ENCODE results near the gene CLASP1. TPM values are rescaled to one million over a fixed set of nuclear protein-coding genes. Genes with fewer than 3 reads are reported as not detected.

CLASP1 gene
- total RNA-seq, 2 experiments from 2014 or later: 33.8 to 72.4 TPM

DNA sequence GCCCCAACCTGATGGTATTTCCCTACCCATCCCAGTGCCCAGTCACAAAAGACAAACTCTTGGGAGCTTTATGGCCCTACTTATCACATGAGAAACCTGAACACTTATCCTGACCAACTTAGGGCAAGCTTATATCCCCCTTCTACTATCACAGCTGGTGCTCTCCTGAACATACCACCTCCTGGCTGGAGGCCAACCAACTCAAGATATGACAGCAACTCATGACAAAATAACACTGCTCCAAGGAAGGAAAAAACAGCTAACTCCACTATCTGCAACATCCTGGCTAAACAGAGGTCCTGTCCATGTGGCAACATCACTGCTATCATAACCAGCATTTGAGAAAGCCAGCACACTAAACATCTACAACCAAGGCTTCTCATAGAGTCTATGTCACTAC, 20.9 kb upstream of the CLASP1 start:
- Histone ChIP-seq H3K4me3 (ENCODE audit: low read depth, low read length, poor library complexity, severe bottlenecking) (no peak overlapping the region), H3K9me2 (ENCODE audit: insufficient read depth, low read length) (no peaks in the 10 kb centered on the region), H3K4me2 (ENCODE audit: low read length) (no peak overlapping the region), H3K4me1 (ENCODE audit: insufficient read depth, low read length, poor library complexity, severe bottlenecking) (no peaks in the 10 kb centered on the region), H3K36me3 (ENCODE audit: insufficient read depth, low read length) (no peaks in the 10 kb centered on the region), H3K27ac (ENCODE audit: low read depth, low read length, poor library complexity, severe bottlenecking) (no peak overlapping the region), H3K9me3 (ENCODE audit: low read length) (peaks cover 7% of the 10 kb centered on the region; the same call in 1 of the 2 replicates), H3K79me2 (ENCODE audit: insufficient read depth, low read depth, low read length) (no peaks in the 10 kb centered on the region), H4K20me1 (ENCODE audit: insufficient read depth, low read length) (no peaks in the 10 kb centered on the region), H2AFZ (ENCODE audit: low read length) (no peak overlapping the region)
- ChIA-PET POLR2A (interaction anchor here (1.1 to 2.4 kb wide), 2 partner anchors 8 to 14 kb away, joined by 4 to 8 read pairs; no protein-coding TSS in a partner anchor), CTCF (ENCODE audit: unreplicated experiment) (no interaction called here)
- TF ChIP-seq CTCF (conservative IDR thresholded peaks at IDR 0.05; ENCODE audit: low read length) (no peak), EZH2phosphoT487 (IDR thresholded peaks at IDR 0.05; ENCODE audit: borderline replicate concordance, low read depth, low read length) (no peak)
- no TSS peak for BruUV-seq (replicated peaks)
- no peak for DNase-seq (ENCODE audit: low spot score)
- intact Hi-C loops (cut with micrococcal nuclease; ENCODE audit: unreplicated experiment): no loop called here

GRCh38 chr2:121667618-121668017, 18.4 kb upstream of the CLASP1 start:
- no TSS peak for BruUV-seq (replicated peaks)
- H3K4me1 ChIP-seq (ENCODE audit: insufficient read depth, low read length, poor library complexity, severe bottlenecking): no peaks in the 10 kb centered on the region
- H2AFZ ChIP-seq (ENCODE audit: low read length): no peak overlapping the region
- no peaks in the 10 kb centered on the region for H3K79me2 ChIP-seq (ENCODE audit: insufficient read depth, low read depth, low read length)
- H3K4me2 ChIP-seq (ENCODE audit: low read length): no peak overlapping the region
- POLR2A ChIA-PET: interaction anchor here (0.5 to 1.1 kb wide), 3 partner anchors 26 to 107 kb away, joined by 3 to 5 read pairs (median 5); no protein-coding TSS in a partner anchor
- no peaks in the 10 kb centered on the region for H4K20me1 ChIP-seq (ENCODE audit: insufficient read depth, low read length)
- H3K27ac ChIP-seq (ENCODE audit: low read depth, low read length, poor library complexity, severe bottlenecking): no peak overlapping the region
- peaks cover 7% of the 10 kb centered on the region; the same call in 1 of the 2 replicates for H3K9me3 ChIP-seq (ENCODE audit: low read length)
- H3K4me3 ChIP-seq (ENCODE audit: low read depth, low read length, poor library complexity, severe bottlenecking): no peak overlapping the region
- no peak for DNase-seq (ENCODE audit: low spot score)
- no peaks in the 10 kb centered on the region for H3K36me3 ChIP-seq (ENCODE audit: insufficient read depth, low read length)
- TF ChIP-seq EZH2phosphoT487 (IDR thresholded peaks at IDR 0.05; ENCODE audit: borderline replicate concordance, low read depth, low read length): no peak
- no peak for TF ChIP-seq CTCF (conservative IDR thresholded peaks at IDR 0.05; ENCODE audit: low read length)
- H3K9me2 ChIP-seq (ENCODE audit: insufficient read depth, low read length): no peaks in the 10 kb centered on the region
- intact Hi-C loops (cut with micrococcal nuclease; ENCODE audit: unreplicated experiment): no loop called here
- CTCF ChIA-PET (ENCODE audit: unreplicated experiment): no interaction called here

- Histone ChIP-seq H3K27ac (ENCODE audit: low read depth, low read length, poor library complexity, severe bottlenecking) (no peak overlapping the region), H3K4me3 (ENCODE audit: low read depth, low read length, poor library complexity, severe bottlenecking) (no peak overlapping the region), H3K4me1 (ENCODE audit: insufficient read depth, low read length, poor library complexity, severe bottlenecking) (no peaks in the 10 kb centered on the region), H4K20me1 (ENCODE audit: insufficient read depth, low read length) (no peaks in the 10 kb centered on the region), H2AFZ (ENCODE audit: low read length) (no peak overlapping the region), H3K9me3 (ENCODE audit: low read length) (no peaks in the 10 kb centered on the region), H3K36me3 (ENCODE audit: insufficient read depth, low read length) (no peaks in the 10 kb centered on the region), H3K9me2 (ENCODE audit: insufficient read depth, low read length) (no peaks in the 10 kb centered on the region), H3K4me2 (ENCODE audit: low read length) (no peak overlapping the region), H3K79me2 (ENCODE audit: insufficient read depth, low read depth, low read length) (no peaks in the 10 kb centered on the region)
- ChIA-PET CTCF (ENCODE audit: unreplicated experiment) (interaction anchor here (0.5 kb wide), 1 partner anchor 966 kb away, joined by 3 read pairs; no protein-coding TSS in a partner anchor), POLR2A (interaction anchor here (0.8 to 1.5 kb wide), 5 partner anchors 13 to 228 kb away, joined by 3 to 5 read pairs (median 4); no protein-coding TSS in a partner anchor)
- TF ChIP-seq EZH2phosphoT487 (IDR thresholded peaks at IDR 0.05; ENCODE audit: borderline replicate concordance, low read depth, low read length) (no peak), CTCF (conservative IDR thresholded peaks at IDR 0.05; ENCODE audit: low read length) (no peak)
- no TSS peak for BruUV-seq (replicated peaks)
- intact Hi-C loops (cut with micrococcal nuclease; ENCODE audit: unreplicated experiment): no loop called here
- no peak for DNase-seq (ENCODE audit: low spot score)
Observed at GRCh38 chr2:121666042-121666441, 16.8 kb upstream of the CLASP1 start.
